Gastroesophageal sphincter (tissue), 4 donors: ENCODE data around the gene KCNJ18. TPM values are rescaled to one million over a fixed set of nuclear protein-coding genes. Genes with fewer than 3 reads are reported as not detected.
"Not testable (repeated sequence)": the region's sequence is repeated elsewhere in the genome, so short reads cannot be mapped to it uniquely, and the experiment has no call there.

ENCODE experiments used
- ATAC-seq: fragments of 150-250 bp; one replicate; pipeline ENCODE4 v1.9.1; 2016; ENCODE audit warnings: mild to moderate bottlenecking, moderate library complexity
- H3K27ac ChIP-seq, 4 donors: fragments of 200-600 bp; sonication (generic) in 3 of 4; 1 replicate in 3 of 4; 2 replicates in 1 of 4; pipeline ENCODE4 v1.5.1; 2016 to 2019
- H3K27me3 ChIP-seq: fragments of 200-600 bp; sonication (generic); one replicate; pipeline ENCODE4 v1.5.1; 2019
- H3K36me3 ChIP-seq, 2 donors: fragments of 200-600 bp; sonication (generic); one replicate each; pipeline ENCODE4 v1.5.1; 2019; ENCODE audit warnings: control low read depth in 1 of 2
- H3K4me1 ChIP-seq, 3 donors: fragments of 200-600 bp; sonication (generic); 1 replicate in 2 of 3; 2 replicates in 1 of 3; pipeline ENCODE4 v1.5.1; 2016 to 2019; ENCODE audit warnings: control low read depth in 2 of 3
- H3K4me3 ChIP-seq, 2 donors: fragments of 200-600 bp; sonication (generic); one replicate each; pipeline ENCODE4 v1.5.1; 2019; ENCODE audit warnings: mild to moderate bottlenecking in 1 of 2, moderate library complexity in 1 of 2
- H3K9me3 ChIP-seq, 3 donors: fragments of 200-600 bp; sonication (generic); one replicate each; pipeline ENCODE4 v1.5.1; 2017 to 2019; ENCODE audit warnings: control low read depth in 2 of 3
- CTCF ChIP-seq, 4 experiments: fragments of 200-600 bp in 2 of 4; fragments of 450-650 bp in 2 of 4; sonication (generic) in 1 of 4; IDR thresholded peaks; one replicate each; pipeline ENCODE4 v1.5.1; 2017 to 2019; ENCODE audit warnings: antibody characterized with exemption in 4 of 4, mild to moderate bottlenecking in 2 of 4, moderate library complexity in 2 of 4
- EP300 ChIP-seq: sonication (generic); formaldehyde crosslinking; IDR thresholded peaks from one replicate; pipeline ENCODE4 v1.6.1; 2017; ENCODE audit warnings: antibody characterized with exemption, mild to moderate bottlenecking
- POLR2A ChIP-seq, 2 donors: fragments of 450-650 bp; IDR thresholded peaks; one replicate each; pipeline ENCODE4 v1.6.1; 2017; ENCODE audit warnings: antibody characterized with exemption in 2 of 2, mild to moderate bottlenecking in 2 of 2, moderate library complexity in 1 of 2
- POLR2AphosphoS5 ChIP-seq: sonication (generic); formaldehyde crosslinking; IDR thresholded peaks from one replicate; pipeline ENCODE4 v1.6.1; 2017; ENCODE audit warnings: antibody characterized with exemption
- WGBS, 2 donors: methylation state at CpG; one replicate each; pipeline ENCODE4 v1.1.5; 2018; ENCODE audit warnings: low coverage in 1 of 2; 5-methylcytosine and 5-hydroxymethylcytosine counted together
- total RNA-seq, 4 donors: library from RNA; depleted of rRNA; stranded (reverse); fragments of >200 nt; gene quantifications; one replicate each; pipeline ENCODE4 v1.1.0, GENCODE V29; 2016

KCNJ18 gene
- total RNA-seq, 4 donors from 2014 or later = not detected

GRCh38 chr17:21701090-21701489 is 8.8 kb downstream of the KCNJ18 start:
- ATAC-seq = not testable (repeated sequence)

DNA sequence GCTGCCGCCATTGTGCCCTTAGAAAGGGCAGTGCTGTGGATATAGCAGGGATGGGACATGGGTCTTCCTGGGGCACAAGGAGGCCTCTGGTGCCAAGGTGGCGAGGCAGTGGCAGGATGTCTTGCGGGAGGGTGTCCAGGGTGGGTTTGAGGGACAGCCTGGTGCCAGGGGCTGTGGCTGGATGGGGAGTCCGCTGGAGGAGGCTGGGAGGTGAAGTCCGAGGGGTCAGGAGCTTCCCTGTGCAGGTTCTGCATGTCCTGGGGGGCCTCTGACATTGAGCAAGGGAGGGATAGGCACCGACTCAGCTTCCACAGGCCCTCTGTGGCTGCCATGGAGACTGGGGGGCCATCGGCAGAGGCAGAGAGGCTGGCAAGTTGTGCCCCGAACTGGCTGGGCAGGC is 9.7 kb downstream of the KCNJ18 start:
- H3K9me3 ChIP-seq, H3K4me1 ChIP-seq, H3K36me3 ChIP-seq, H3K27ac ChIP-seq, H3K27me3 ChIP-seq, H3K4me3 ChIP-seq, ATAC-seq: not testable (repeated sequence)
- 57 to 90% methylated on average over 2 to 3 of the region's 8 CpGs for WGBS, 2 donors

More at GRCh38 chr17:21701090-21701489, 8.8 kb downstream of the KCNJ18 start:
- WGBS, 2 donors = no CpG with 5 or more reads among the region's 6 CpGs
- H3K27ac ChIP-seq, H3K4me1 ChIP-seq, H3K4me3 ChIP-seq, H3K9me3 ChIP-seq, H3K36me3 ChIP-seq, H3K27me3 ChIP-seq: not testable (repeated sequence)

GRCh38 chr17:21702521-21702920 is 10.2 kb downstream of the KCNJ18 start:
- not testable (repeated sequence) for H3K27me3 ChIP-seq, H3K4me1 ChIP-seq, H3K9me3 ChIP-seq, H3K4me3 ChIP-seq, H3K27ac ChIP-seq, H3K36me3 ChIP-seq, ATAC-seq
- no CpG with 5 or more reads among the region's 22 CpGs for WGBS, 2 donors

DNA sequence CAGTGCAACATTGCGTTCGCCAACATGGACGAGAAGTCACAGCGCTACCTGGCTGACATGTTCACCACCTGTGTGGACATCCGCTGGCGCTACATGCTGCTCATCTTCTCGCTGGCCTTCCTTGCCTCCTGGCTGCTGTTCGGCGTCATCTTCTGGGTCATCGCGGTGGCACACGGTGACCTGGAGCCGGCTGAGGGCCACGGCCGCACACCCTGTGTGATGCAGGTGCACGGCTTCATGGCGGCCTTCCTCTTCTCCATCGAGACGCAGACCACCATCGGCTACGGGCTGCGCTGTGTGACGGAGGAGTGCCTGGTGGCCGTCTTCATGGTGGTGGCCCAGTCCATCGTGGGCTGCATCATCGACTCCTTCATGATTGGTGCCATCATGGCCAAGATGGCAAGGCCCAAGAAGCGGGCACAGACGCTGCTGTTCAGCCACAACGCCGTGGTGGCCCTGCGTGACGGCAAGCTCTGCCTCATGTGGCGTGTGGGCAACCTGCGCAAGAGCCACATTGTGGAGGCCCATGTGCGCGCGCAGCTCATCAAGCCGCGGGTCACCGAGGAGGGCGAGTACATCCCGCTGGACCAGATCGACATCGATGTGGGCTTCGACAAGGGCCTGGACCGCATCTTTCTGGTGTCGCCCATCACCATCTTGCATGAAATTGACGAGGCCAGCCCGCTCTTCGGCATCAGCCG is 10.8 kb downstream of the KCNJ18 start:
- H3K4me1 ChIP-seq, H3K27me3 ChIP-seq, ATAC-seq, H3K27ac ChIP-seq, H3K36me3 ChIP-seq, H3K9me3 ChIP-seq, H3K4me3 ChIP-seq: not testable (repeated sequence)
- 94% methylated on average over 8 of the region's 51 CpGs; no CpG with 5 or more reads in 1 of the 2 donors for WGBS, 2 donors

DNA sequence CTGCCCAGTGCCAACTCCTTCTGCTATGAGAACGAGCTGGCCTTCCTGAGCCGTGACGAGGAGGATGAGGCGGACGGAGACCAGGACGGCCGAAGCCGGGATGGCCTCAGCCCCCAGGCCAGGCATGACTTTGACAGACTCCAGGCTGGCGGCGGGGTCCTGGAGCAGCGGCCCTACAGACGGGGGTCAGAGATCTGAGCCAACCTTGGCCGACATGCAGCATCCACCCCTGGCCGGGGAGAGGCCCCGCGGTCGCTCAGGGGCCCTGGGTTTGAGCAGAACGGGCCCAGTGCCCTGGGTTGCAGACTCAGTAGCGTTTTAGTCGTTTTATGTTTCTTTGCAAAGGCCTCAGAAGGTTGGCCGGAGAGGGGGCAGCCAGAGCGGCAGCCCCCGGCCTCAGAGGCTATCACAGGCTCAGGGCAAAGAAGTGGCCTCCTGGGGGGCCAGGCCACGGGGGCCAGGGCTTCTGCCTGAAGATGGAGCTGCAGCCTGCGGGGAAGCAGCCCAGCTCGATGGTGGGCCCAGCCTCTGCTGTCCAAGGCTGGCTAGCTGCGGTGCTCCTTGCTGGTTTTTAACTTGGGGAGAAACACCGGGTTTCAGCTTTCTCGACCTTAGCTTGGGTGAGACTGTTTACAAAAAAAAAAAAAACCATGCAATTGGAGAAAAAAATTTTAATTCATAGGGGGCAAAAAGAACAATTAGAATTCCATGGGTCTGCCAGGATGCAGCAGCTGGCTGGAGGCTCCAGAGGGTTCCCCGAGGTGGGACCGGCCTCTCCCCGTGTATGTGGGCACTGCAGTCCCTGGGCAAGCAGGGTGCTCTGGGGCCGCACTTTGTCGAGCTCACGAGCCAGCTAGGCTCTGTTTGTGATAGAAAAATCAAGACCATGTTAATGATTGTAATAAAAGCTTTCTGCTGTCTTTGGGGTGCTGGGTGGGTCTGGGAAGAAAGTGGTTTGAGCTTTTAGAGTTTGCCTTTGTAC is 11.9 kb downstream of the KCNJ18 start:
- not testable (repeated sequence) for H3K4me1 ChIP-seq, H3K9me3 ChIP-seq, ATAC-seq, H3K27me3 ChIP-seq, H3K4me3 ChIP-seq, H3K36me3 ChIP-seq, H3K27ac ChIP-seq
- WGBS, 2 donors = 85 to 89% methylated on average over 6 of the region's 35 CpGs

- Histone ChIP-seq H3K27ac (no peak overlapping the region), H3K36me3 (no peaks in the 10 kb centered on the region), H3K27me3 (peaks cover 4% of the 10 kb centered on the region), H3K4me3 (no peak overlapping the region), H3K4me1 (no peaks in the 10 kb centered on the region), H3K9me3 (no peaks in the 10 kb centered on the region)
- no peak for TF ChIP-seq POLR2AphosphoS5
- TF ChIP-seq CTCF (IDR thresholded peaks at IDR 0.05) = no peak
- no peak for TF ChIP-seq EP300
- TF ChIP-seq POLR2A (IDR thresholded peaks at IDR 0.05) = no peak
- ATAC-seq = no peak
- 73% methylated on average over 6 to 13 of the region's 13 CpGs for WGBS, 2 donors
Observed at GRCh38 chr17:21705021-21705601, 12.8 kb downstream of the KCNJ18 start.

DNA sequence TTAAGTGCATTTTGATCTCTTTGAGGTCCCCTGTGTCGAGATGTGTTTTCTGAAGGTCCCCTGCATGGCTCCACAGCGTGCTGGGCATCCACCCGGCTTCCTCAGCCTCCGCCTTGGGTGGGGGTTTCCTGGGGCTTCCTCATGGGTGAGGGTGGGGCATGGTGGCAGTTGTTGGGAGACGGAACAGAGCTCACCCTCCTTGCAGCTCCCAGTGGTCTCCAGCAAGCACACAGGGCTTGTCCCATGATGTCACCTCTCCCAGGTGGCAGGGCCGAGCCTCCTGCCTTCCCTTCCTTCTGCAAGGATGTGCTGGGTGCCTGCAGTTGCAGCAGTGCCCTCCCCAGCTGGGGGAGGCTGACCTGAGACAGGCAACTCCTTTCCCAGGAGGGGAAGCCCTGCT is 13.4 kb downstream of the KCNJ18 start:
- 78% methylated on average over 4 of the region's 6 CpGs; no CpG with 5 or more reads in 1 of the 2 donors for whole genome bisulfite sequencing, 2 donors
- not testable (repeated sequence) for H3K4me3 ChIP-seq, H3K36me3 ChIP-seq, H3K27me3 ChIP-seq, H3K4me1 ChIP-seq, H3K9me3 ChIP-seq, H3K27ac ChIP-seq, ATAC-seq

- H3K27ac ChIP-seq, H3K4me1 ChIP-seq, H3K9me3 ChIP-seq, ATAC-seq, H3K4me3 ChIP-seq, H3K27me3 ChIP-seq, H3K36me3 ChIP-seq: not testable (repeated sequence)
- WGBS, 2 donors = 80 to 96% methylated on average over 1 to 4 of the region's 7 CpGs
Observed at GRCh38 chr17:21706546-21706945, 14.2 kb downstream of the KCNJ18 start.

DNA sequence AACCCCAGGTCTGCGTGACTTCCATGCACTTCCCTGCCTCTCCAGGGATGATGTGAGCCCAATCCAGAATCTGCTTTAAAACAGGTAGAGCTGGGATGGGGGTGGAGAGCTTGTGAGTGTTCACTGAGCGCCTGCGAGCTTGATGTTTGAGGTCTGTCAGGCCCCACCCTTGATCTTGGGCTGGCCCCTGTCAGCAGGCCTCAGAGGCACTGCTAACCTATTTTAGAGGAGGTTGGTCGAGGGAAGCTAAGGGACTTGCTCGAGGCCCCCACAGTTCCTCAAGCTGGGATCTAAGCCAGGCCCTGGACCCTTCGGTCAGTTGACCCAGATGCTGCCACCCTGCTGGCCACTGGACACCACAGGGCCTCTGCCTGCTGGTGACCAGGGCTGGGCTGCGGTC is 14.8 kb downstream of the KCNJ18 start:
- H3K27ac ChIP-seq, H3K4me3 ChIP-seq, H3K36me3 ChIP-seq, H3K9me3 ChIP-seq, H3K27me3 ChIP-seq, ATAC-seq, H3K4me1 ChIP-seq: not testable (repeated sequence)
- 80% methylated on average over 1 of the region's 7 CpGs; no CpG with 5 or more reads in 1 of the 2 donors for WGBS, 2 donors

DNA sequence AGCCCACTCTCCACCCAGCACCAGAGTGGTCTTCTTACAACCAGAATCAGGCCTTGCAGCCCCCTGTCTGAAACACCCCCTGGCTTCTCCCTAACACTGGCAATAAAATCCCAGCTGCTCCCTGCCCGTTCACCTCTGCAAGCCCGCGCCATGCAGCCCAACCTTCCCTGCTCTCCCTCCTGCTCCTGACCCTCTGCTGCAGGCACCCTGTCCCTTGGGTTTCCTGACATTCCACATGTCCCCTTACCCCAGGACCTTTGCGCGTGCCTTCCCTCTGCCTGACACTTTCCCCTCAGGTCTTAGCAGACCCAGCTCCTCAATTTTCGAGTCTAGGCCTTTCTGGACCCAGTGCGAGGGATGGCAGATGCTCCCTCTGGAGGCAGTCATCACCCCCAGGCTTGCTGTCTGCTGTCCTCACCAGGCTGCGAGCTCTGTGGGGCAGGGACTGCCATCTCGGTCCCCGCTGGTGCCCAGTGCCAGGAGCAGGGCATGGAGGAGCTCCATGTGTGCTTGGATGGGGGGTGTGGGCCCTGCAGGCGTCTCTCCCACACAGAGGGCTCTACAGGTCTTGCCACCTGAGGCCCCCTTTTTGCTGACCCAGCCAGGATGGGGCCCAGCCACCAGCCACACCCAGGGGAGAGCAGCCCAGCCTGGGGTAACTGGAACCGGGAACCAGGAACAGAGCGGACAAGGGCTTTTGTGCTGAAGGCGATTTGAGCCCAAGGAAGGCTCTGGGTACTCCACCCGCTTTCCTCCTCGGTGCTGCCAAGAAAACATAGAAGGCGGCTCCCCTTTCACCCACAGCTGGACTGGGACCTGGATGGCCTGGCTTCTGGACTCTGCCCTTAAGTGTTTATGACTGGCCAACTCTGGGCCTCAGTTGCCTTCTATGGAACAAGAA is 15.6 kb downstream of the KCNJ18 start:
- ATAC-seq, H3K9me3 ChIP-seq, H3K36me3 ChIP-seq, H3K27ac ChIP-seq, H3K4me1 ChIP-seq, H3K4me3 ChIP-seq, H3K27me3 ChIP-seq: not testable (repeated sequence)
- 80 to 95% methylated on average over 7 of the region's 17 CpGs for WGBS, 2 donors
